Astrocyte (in vitro differentiated cells and primary cell): ENCODE data around the gene GYPC.

Experiments
- EZH2 ChIP-seq: IDR thresholded peaks from 2 replicates; pipeline ENCODE4 v1.6.1; 2012; ENCODE audit warnings: mild to moderate bottlenecking, low read length, inconsistent platforms; ENCODE audit not compliant: insufficient read depth
- TF ChIP-seq, protein P1 (sequence below): IDR thresholded peaks from 2 replicates; pipeline ENCODE4 v1.5.1; 2011; ENCODE audit warnings: low read depth, mild to moderate bottlenecking, inconsistent platforms, low read length, moderate library complexity; ENCODE audit not compliant: insufficient read depth

DNA sequence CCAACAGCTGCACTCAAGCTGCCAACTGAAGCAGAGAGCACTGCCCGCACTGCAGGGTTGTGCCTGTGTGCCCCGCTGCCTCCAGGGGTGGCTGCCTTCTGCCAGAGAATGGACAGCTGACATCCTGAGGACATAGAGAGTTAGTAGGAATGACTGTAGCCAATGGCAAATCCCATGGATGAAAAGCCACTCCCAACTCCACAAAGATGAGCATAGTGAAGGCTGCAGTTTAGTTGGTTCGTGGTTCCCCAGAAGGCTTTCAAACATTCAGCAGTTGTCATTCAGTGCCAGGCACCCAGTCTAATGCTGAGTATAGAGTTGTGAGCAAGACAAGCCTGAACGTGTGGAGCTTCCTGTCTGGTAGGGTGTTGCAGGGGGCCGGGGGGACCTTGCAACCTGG lies 30.3 kb downstream of the GYPC start:
- TF ChIP-seq, protein P1, sequence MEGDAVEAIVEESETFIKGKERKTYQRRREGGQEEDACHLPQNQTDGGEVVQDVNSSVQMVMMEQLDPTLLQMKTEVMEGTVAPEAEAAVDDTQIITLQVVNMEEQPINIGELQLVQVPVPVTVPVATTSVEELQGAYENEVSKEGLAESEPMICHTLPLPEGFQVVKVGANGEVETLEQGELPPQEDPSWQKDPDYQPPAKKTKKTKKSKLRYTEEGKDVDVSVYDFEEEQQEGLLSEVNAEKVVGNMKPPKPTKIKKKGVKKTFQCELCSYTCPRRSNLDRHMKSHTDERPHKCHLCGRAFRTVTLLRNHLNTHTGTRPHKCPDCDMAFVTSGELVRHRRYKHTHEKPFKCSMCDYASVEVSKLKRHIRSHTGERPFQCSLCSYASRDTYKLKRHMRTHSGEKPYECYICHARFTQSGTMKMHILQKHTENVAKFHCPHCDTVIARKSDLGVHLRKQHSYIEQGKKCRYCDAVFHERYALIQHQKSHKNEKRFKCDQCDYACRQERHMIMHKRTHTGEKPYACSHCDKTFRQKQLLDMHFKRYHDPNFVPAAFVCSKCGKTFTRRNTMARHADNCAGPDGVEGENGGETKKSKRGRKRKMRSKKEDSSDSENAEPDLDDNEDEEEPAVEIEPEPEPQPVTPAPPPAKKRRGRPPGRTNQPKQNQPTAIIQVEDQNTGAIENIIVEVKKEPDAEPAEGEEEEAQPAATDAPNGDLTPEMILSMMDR: no peak
- no peak for TF ChIP-seq EZH2
